ENCODE data around the gene PCSK1. TPM values are rescaled to one million over a fixed set of nuclear protein-coding genes. Genes with fewer than 3 reads are reported as not detected.

PCSK1 gene
- polyA plus RNA-seq, 1 experiment: not detected

GRCh38 chr5:96388176-96388575 lies 44.9 kb downstream of the PCSK1 start:
- peaks cover 3% of the 10 kb centered on the region for H3K27me3 ChIP-seq (ENCODE audit: control insufficient read depth, insufficient read depth, low read length)
- no peaks in the 10 kb centered on the region for H3K9me3 ChIP-seq (ENCODE audit: control insufficient read depth, insufficient read depth, low read length)
- CTCF ChIA-PET: no interaction called here
- no peak overlapping the region for H3K4me3 ChIP-seq (ENCODE audit: low read depth, low read length)
- POLR2A ChIA-PET: no interaction called here
- DNase-seq (ENCODE audit: low read depth, low spot score): peak; percentile 7
- TF ChIP-seq CTCF (IDR thresholded peaks at IDR 0.05; ENCODE audit: low read depth, low read length): no peak
- H3K27ac ChIP-seq (ENCODE audit: low read depth, low read length): no peak overlapping the region

GRCh38 chr5:96387616-96388015 lies 45.4 kb downstream of the PCSK1 start:
- no peak for TF ChIP-seq CTCF (IDR thresholded peaks at IDR 0.05; ENCODE audit: low read depth, low read length)
- Histone ChIP-seq H3K27me3 (ENCODE audit: control insufficient read depth, insufficient read depth, low read length) (peaks cover 3% of the 10 kb centered on the region), H3K9me3 (ENCODE audit: control insufficient read depth, insufficient read depth, low read length) (no peaks in the 10 kb centered on the region), H3K27ac (ENCODE audit: low read depth, low read length) (no peak overlapping the region), H3K4me3 (ENCODE audit: low read depth, low read length) (no peak overlapping the region)
- no peak for DNase-seq (ENCODE audit: low read depth, low spot score)
- ChIA-PET CTCF (no interaction called here), POLR2A (no interaction called here)

GRCh38 chr5:96385538-96385937 lies 47.5 kb downstream of the PCSK1 start:
- CTCF ChIA-PET: no interaction called here
- TF ChIP-seq CTCF (IDR thresholded peaks at IDR 0.05; ENCODE audit: low read depth, low read length): no peak
- POLR2A ChIA-PET: no interaction called here
- Histone ChIP-seq H3K9me3 (ENCODE audit: control insufficient read depth, insufficient read depth, low read length) (no peaks in the 10 kb centered on the region), H3K27me3 (ENCODE audit: control insufficient read depth, insufficient read depth, low read length) (no peaks in the 10 kb centered on the region), H3K27ac (ENCODE audit: low read depth, low read length) (no peak overlapping the region), H3K4me3 (ENCODE audit: low read depth, low read length) (no peak overlapping the region)
- DNase-seq (ENCODE audit: low read depth, low spot score): no peak

- ChIA-PET POLR2A (interaction anchor here (0.6 kb wide), 1 partner anchor 12 kb away, joined by 5 read pairs; no protein-coding TSS in a partner anchor), CTCF (interaction anchor here (0.7 kb wide), 1 partner anchor 11 kb away, joined by 3 read pairs; no protein-coding TSS in a partner anchor)
- no peak for TF ChIP-seq CTCF (IDR thresholded peaks at IDR 0.05; ENCODE audit: low read depth, low read length)
- DNase-seq (ENCODE audit: low read depth, low spot score): no peak
- Histone ChIP-seq H3K27me3 (ENCODE audit: control insufficient read depth, insufficient read depth, low read length) (no peaks in the 10 kb centered on the region), H3K27ac (ENCODE audit: low read depth, low read length) (no peak overlapping the region), H3K9me3 (ENCODE audit: control insufficient read depth, insufficient read depth, low read length) (no peaks in the 10 kb centered on the region), H3K4me3 (ENCODE audit: low read depth, low read length) (no peak overlapping the region)
These were observed 48.7 kb downstream of the PCSK1 start for GRCh38 chr5:96384353-96384752.

- H3K27ac ChIP-seq (ENCODE audit: low read depth, low read length): no peak overlapping the region
- no peak overlapping the region for H3K4me3 ChIP-seq (ENCODE audit: low read depth, low read length)
- ChIA-PET POLR2A (no interaction called here), CTCF (no interaction called here)
- no peaks in the 10 kb centered on the region for H3K9me3 ChIP-seq (ENCODE audit: control insufficient read depth, insufficient read depth, low read length)
- H3K27me3 ChIP-seq (ENCODE audit: control insufficient read depth, insufficient read depth, low read length): no peaks in the 10 kb centered on the region
- DNase-seq (ENCODE audit: low read depth, low spot score): no peak
- no peak for TF ChIP-seq CTCF (IDR thresholded peaks at IDR 0.05; ENCODE audit: low read depth, low read length)
These were observed 51.5 kb downstream of the PCSK1 start for GRCh38 chr5:96381526-96381925.
